Measurements from ENCODE around the gene HCCS. TPM values are rescaled to one million over a fixed set of nuclear protein-coding genes. Genes with fewer than 3 reads are reported as not detected.

HCCS gene
- total and polyA plus RNA-seq, 2 of the 8 experiments (the other 6 are each of a cell fraction or from before 2014, with no cell fraction given) = 11.9 to 29.9 TPM

GRCh38 chrX:11111037-11111851 lies at the start of gene HCCS (continued):
- TF ChIP-seq CTCF (IDR thresholded peaks at IDR 0.05; ENCODE audit: control extremely low read depth in 1 of 3, insufficient read depth in 1 of 3, low read depth in 1 of 3, low read length in 3 of 3) (no peak), KDM4A (IDR thresholded peaks at IDR 0.05; ENCODE audit: low read depth, low read length, severe bottlenecking) (peak; percentile 22), SIN3A (conservative IDR thresholded peaks at IDR 0.05 in 1 of 2, IDR thresholded peaks at IDR 0.05 in 1 of 2; ENCODE audit: low read depth in 1 of 2, low read length in 2 of 2) (no peak)
- TF ChIP-seq, protein P1, sequence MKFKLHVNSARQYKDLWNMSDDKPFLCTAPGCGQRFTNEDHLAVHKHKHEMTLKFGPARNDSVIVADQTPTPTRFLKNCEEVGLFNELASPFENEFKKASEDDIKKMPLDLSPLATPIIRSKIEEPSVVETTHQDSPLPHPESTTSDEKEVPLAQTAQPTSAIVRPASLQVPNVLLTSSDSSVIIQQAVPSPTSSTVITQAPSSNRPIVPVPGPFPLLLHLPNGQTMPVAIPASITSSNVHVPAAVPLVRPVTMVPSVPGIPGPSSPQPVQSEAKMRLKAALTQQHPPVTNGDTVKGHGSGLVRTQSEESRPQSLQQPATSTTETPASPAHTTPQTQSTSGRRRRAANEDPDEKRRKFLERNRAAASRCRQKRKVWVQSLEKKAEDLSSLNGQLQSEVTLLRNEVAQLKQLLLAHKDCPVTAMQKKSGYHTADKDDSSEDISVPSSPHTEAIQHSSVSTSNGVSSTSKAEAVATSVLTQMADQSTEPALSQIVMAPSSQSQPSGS (IDR thresholded peaks at IDR 0.05; ENCODE audit: low read length) = no peak

Measured in H1 (cell line).